ENCODE results near the gene DTNB.

GRCh38 chr2:25720575-25720974 lies 47.2 kb upstream of the DTNB start:
- TF ChIP-seq CTCF (IDR thresholded peaks at IDR 0.05) = no peak
- TF ChIP-seq POLR2A (IDR thresholded peaks at IDR 0.05) = no peak
